Endothelial cell of umbilical vein (primary cell): ENCODE measurements around the gene MAP1S. TPM values are rescaled to one million over a fixed set of nuclear protein-coding genes. Genes with fewer than 3 reads are reported as not detected.

Experiments used
- BruUV-seq: library from RNA; stranded (reverse); fragments of 400-500 nt; replicated peaks from 2 replicates; lab custom pipeline; 2021; lab: Mats Ljungman, UMichigan
- CTCF ChIA-PET: fragments of 300-600, 350-600 bp; sonication (Branson Sonifier 250); formaldehyde crosslinking; loops from one replicate; lab custom pipeline; 2021; ENCODE audit warnings: antibody characterized with exemption, inconsistent platforms; lab: Charles Lee
- POLR2A ChIA-PET: fragments of 300-600, 350-600 bp; sonication (Branson Sonifier 250); formaldehyde crosslinking; loops from one replicate; lab custom pipeline; 2021; ENCODE audit warnings: antibody characterized with exemption, inconsistent platforms; lab: Charles Lee
- DNase-seq: peaks from one replicate; pipeline ENCODE4 v3.0.0-alpha.2; 2011; ENCODE audit warnings: low read depth, low spot score
- FAIRE-seq: peaks from 2 replicates; lab custom pipeline; 2011; peaks lifted over from hg19 to GRCh38; lab: Jason Lieb, UNC
- H2AFZ ChIP-seq: 2 replicates; pipeline ENCODE4 v1.6.0; 2012; ENCODE audit warnings: low read depth, low read length, control low read depth, inconsistent platforms
- H3K27ac ChIP-seq: 2 replicates; pipeline ENCODE4 v1.5.1; 2011; ENCODE audit warnings: low read depth, mild to moderate bottlenecking, control low read depth, low read length, moderate library complexity; ENCODE audit not compliant: insufficient read depth
- H3K27me3 ChIP-seq, 2 experiments: 2 replicates each; pipeline versions ENCODE4 v1.6.0 to v1.6.1; 2011; ENCODE audit warnings: low read length in 2 of 2, mixed read lengths in 1 of 2; ENCODE audit not compliant: control insufficient read depth in 2 of 2, insufficient read depth in 2 of 2
- H3K36me3 ChIP-seq, 2 experiments: 2 replicates in 1 of 2; 3 replicates in 1 of 2; pipeline ENCODE4 v1.5.1; 2011; ENCODE audit warnings: low read length in 2 of 2, mild to moderate bottlenecking in 1 of 2, moderate library complexity in 1 of 2; ENCODE audit not compliant: control insufficient read depth in 2 of 2, insufficient read depth in 2 of 2; ENCODE audit errors: extremely low read depth in 1 of 2
- H3K4me1 ChIP-seq: 3 replicates; pipeline ENCODE4 v1.5.1; 2011; ENCODE audit warnings: mild to moderate bottlenecking, low read length; ENCODE audit not compliant: control insufficient read depth, insufficient read depth; ENCODE audit errors: extremely low read depth
- H3K4me2 ChIP-seq: 2 replicates; pipeline ENCODE4 v1.6.1; 2011; ENCODE audit warnings: low read length, control low read depth, mixed read lengths; ENCODE audit not compliant: insufficient read depth
- H3K4me3 ChIP-seq, 3 experiments: fragments of 200-600 bp in 1 of 3; sonication (generic), shearing (Covaris generic) in 1 of 3; replicated peaks in 1 of 3; 2 replicates each; pipeline ENCODE4 v1.5.1; 2011 to 2016; ENCODE audit warnings: control low read depth in 3 of 3, low read length in 3 of 3, mild to moderate bottlenecking in 2 of 3, inconsistent platforms in 1 of 3, low read depth in 1 of 3, moderate library complexity in 1 of 3; ENCODE audit not compliant: insufficient read depth in 1 of 3
- H3K79me2 ChIP-seq: 2 replicates; pipeline ENCODE4 v1.6.0; 2012; ENCODE audit warnings: low read length, inconsistent platforms; ENCODE audit not compliant: control insufficient read depth, insufficient read depth
- H3K9ac ChIP-seq: replicated peaks from 2 replicates; pipeline ENCODE3; 2011; ENCODE audit warnings: low read length, control low read depth; ENCODE audit not compliant: insufficient read depth; ENCODE audit errors: extremely low read depth
- H3K9me1 ChIP-seq: replicated peaks from 3 replicates; pipeline ENCODE4 v1.6.0; 2011; ENCODE audit warnings: mild to moderate bottlenecking, low read length; ENCODE audit not compliant: control insufficient read depth, insufficient read depth; ENCODE audit errors: extremely low read depth
- H3K9me3 ChIP-seq: replicated peaks from 2 replicates; pipeline ENCODE4 v1.5.1; 2012; ENCODE audit warnings: low read length, inconsistent platforms; ENCODE audit not compliant: control insufficient read depth, insufficient read depth
- H4K20me1 ChIP-seq: replicated peaks from 2 replicates; pipeline ENCODE3; 2011; ENCODE audit warnings: mild to moderate bottlenecking, low read length; ENCODE audit not compliant: control insufficient read depth, insufficient read depth; ENCODE audit errors: extremely low read depth
- EZH2 ChIP-seq: IDR thresholded peaks from 2 replicates; pipeline ENCODE4 v1.6.1; 2012; ENCODE audit warnings: borderline replicate concordance, low read depth, mild to moderate bottlenecking, moderate library complexity, low read length, inconsistent platforms; ENCODE audit not compliant: severe bottlenecking
- FOS ChIP-seq: IDR thresholded peaks from 2 replicates; pipeline ENCODE4 v1.6.1; 2011; ENCODE audit warnings: mild to moderate bottlenecking, low read length, moderate library complexity, borderline replicate concordance; ENCODE audit not compliant: insufficient read depth
- GATA2 ChIP-seq: IDR thresholded peaks from 2 replicates; pipeline ENCODE4 v1.7.0; 2011; ENCODE audit warnings: low read depth, mild to moderate bottlenecking, moderate library complexity, mixed read lengths, low read length; ENCODE audit not compliant: insufficient read length, insufficient read depth
- JUN ChIP-seq: IDR thresholded peaks from 2 replicates; pipeline ENCODE4 v1.6.1; 2011; ENCODE audit warnings: borderline replicate concordance, low read depth; ENCODE audit not compliant: insufficient read length, insufficient read depth
- MYC ChIP-seq: IDR thresholded peaks from one replicate; pipeline ENCODE4 v1.6.1; 2011; ENCODE audit warnings: mild to moderate bottlenecking, low read depth, low read length
- POLR2A ChIP-seq: IDR thresholded peaks from 2 replicates; pipeline ENCODE4 v1.6.1; 2012; ENCODE audit warnings: low read depth, mild to moderate bottlenecking, control low read depth, low read length
- POLR2AphosphoS5 ChIP-seq: IDR thresholded peaks from 2 replicates; pipeline ENCODE4 v1.6.1; 2012; ENCODE audit warnings: low read depth, mild to moderate bottlenecking, control low read depth, low read length, moderate library complexity; ENCODE audit not compliant: insufficient read depth
- dilution Hi-C: fragments of 300-500 bp; cut with MboI; formaldehyde crosslinking; loops from one replicate; pipeline ENCODE4 v1.15.0; 2019; ENCODE audit warnings: low sequenced_read_pairs; ENCODE audit not compliant: extremely low pct_ligation_motif_present
- intact Hi-C: fragments of 100-400 bp; cut with micrococcal nuclease; formaldehyde crosslinking; loops from one replicate; pipeline ENCODE4 v1.10.0; 2022
- polyA plus RNA-seq, 4 experiments: library from polyadenylated mRNA; depleted of rRNA in 3 of 4; stranded (reverse) in 3 of 4; unstranded in 1 of 4; fragments of >200 nt; gene quantifications; 2 replicates each; pipeline versions ENCODE4 v1.2.1 to v1.2.3, GENCODE V29; 2011 to 2012; ENCODE audit warnings: missing spikeins in 1 of 4
- total RNA-seq: library from RNA; stranded (reverse); gene quantifications from 2 replicates; pipeline ENCODE4 v1.2.3, GENCODE V29; 2021
- TF ChIP-seq, protein P1 (sequence below), 2 donors: IDR thresholded peaks; 1 replicate in 1 of 2; 2 replicates in 1 of 2; pipeline ENCODE4 v1.5.1; 2011; ENCODE audit warnings: low read length in 2 of 2, mild to moderate bottlenecking in 2 of 2, moderate library complexity in 2 of 2, control low read depth in 1 of 2, inconsistent platforms in 1 of 2, low read depth in 1 of 2; ENCODE audit not compliant: insufficient read depth in 1 of 2; ENCODE audit errors: extremely low read depth in 1 of 2
- TF ChIP-seq, protein P2 (sequence below): IDR thresholded peaks from 2 replicates; pipeline ENCODE4 v1.6.1; 2011; ENCODE audit not compliant: insufficient read depth, insufficient read length

MAP1S gene
- total and polyA plus RNA-seq, 2 donors (not counting 3 experiments of a cell fraction or from before 2014, with no cell fraction given), result 94.8 to 143 TPM

DNA sequence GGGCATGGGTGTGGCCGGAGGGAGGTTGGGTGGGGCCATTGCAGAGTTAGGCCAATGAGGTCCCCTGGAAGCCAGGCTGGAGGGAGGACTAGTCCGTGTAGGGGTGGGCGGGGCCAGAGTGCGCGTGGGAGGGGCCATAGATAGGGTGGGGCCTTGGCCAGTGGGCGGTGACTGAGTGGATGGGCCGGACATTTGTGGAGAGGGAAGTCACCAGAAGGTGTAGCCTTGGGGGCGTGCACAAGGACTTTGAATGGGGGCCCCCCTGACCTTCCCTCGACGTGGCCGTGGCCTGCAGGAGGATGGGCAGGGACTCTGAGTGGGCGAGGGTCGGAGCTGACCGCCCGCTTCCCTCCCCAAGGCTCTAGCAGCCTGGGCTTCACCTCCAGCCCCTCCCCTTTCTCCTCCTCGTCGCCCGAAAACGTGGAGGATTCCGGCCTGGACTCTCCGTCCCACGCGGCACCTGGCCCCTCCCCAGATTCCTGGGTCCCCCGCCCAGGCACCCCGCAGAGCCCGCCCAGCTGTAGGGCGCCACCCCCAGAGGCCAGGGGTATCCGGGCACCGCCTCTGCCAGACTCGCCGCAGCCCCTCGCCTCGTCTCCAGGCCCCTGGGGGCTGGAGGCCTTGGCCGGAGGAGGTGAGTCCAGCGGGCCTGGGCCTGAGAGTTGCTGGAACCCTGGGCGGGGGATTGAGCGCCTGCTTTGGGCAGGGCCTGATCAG is 59.1 kb downstream of the MAP1S start:
- intact Hi-C loops (loop anchor here (5.0 kb wide), 1 partner anchor 326 kb away; no protein-coding TSS in a partner anchor), dilution Hi-C loops (no loop called here)
- Histone ChIP-seq H3K4me1 (no peaks in the 10 kb centered on the region), H3K4me2 (peak overlapping the region; percentile 1), H3K36me3 (no peaks in the 10 kb centered on the region), H3K9me1 (no peaks in the 10 kb centered on the region), H3K27me3 (no peaks in the 10 kb centered on the region), H3K27ac (no peak overlapping the region), H2AFZ (peak overlapping the region; percentile 75), H3K4me3 (peak overlapping the region in 1 of 3 experiments; percentile 19), H4K20me1 (no peaks in the 10 kb centered on the region), H3K9ac (no peak overlapping the region), H3K79me2 (no peaks in the 10 kb centered on the region), H3K9me3 (no peaks in the 10 kb centered on the region)
- POLR2A ChIA-PET, result interaction anchor here (0.9 kb wide), 1 partner anchor 81 kb away, joined by 3 read pairs; the partner anchor contains the start of gene RPL18A
- no TSS peak for BruUV-seq
- TF ChIP-seq POLR2AphosphoS5, result no peak
- TF ChIP-seq, protein P1, sequence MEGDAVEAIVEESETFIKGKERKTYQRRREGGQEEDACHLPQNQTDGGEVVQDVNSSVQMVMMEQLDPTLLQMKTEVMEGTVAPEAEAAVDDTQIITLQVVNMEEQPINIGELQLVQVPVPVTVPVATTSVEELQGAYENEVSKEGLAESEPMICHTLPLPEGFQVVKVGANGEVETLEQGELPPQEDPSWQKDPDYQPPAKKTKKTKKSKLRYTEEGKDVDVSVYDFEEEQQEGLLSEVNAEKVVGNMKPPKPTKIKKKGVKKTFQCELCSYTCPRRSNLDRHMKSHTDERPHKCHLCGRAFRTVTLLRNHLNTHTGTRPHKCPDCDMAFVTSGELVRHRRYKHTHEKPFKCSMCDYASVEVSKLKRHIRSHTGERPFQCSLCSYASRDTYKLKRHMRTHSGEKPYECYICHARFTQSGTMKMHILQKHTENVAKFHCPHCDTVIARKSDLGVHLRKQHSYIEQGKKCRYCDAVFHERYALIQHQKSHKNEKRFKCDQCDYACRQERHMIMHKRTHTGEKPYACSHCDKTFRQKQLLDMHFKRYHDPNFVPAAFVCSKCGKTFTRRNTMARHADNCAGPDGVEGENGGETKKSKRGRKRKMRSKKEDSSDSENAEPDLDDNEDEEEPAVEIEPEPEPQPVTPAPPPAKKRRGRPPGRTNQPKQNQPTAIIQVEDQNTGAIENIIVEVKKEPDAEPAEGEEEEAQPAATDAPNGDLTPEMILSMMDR (IDR thresholded peaks at IDR 0.05; ENCODE audit: extremely low read depth in 1 of 2, insufficient read depth in 1 of 2, low read depth in 1 of 2, low read length in 2 of 2), result no peak
- TF ChIP-seq POLR2A, result no peak
- TF ChIP-seq GATA2, result no peak
- TF ChIP-seq, protein P2, sequence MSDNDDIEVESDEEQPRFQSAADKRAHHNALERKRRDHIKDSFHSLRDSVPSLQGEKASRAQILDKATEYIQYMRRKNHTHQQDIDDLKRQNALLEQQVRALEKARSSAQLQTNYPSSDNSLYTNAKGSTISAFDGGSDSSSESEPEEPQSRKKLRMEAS, result no peak
- TF ChIP-seq JUN, result no peak
- TF ChIP-seq FOS, result no peak
- TF ChIP-seq EZH2, result no peak
- no peak for TF ChIP-seq MYC
- CTCF ChIA-PET, result interaction anchor here (1.0 to 1.6 kb wide), 2 partner anchors 12 to 81 kb away, joined by 3 to 5 read pairs; partner anchors contain the start of gene RPL18A
- DNase-seq, result peak; percentile 44
- FAIRE-seq, result peak; percentile 76
